KOPT-K1 (cell line): ENCODE results near the gene RIMKLA.

Experiments used
- H3K27ac ChIP-seq: fragments of 200-600 bp; sonication (generic); 2 replicates; pipeline ENCODE4 v1.5.1; 2016; ENCODE audit warnings: antibody characterized with exemption, mild to moderate bottlenecking, low read depth, low read length; ENCODE audit not compliant: poor library complexity, severe bottlenecking
- H3K36me3 ChIP-seq: fragments of 200-600 bp; sonication (generic); 2 replicates; pipeline ENCODE4 v1.5.1; 2017; ENCODE audit warnings: antibody characterized with exemption, mild to moderate bottlenecking, low read length, moderate library complexity; ENCODE audit not compliant: insufficient read depth
- H3K9me3 ChIP-seq: fragments of 200-600 bp; sonication (generic); 2 replicates; pipeline ENCODE4 v1.5.1; 2017; ENCODE audit warnings: antibody characterized with exemption, low read length, mild to moderate bottlenecking; ENCODE audit not compliant: insufficient read depth, poor library complexity, severe bottlenecking

Gene RIMKLA

DNA sequence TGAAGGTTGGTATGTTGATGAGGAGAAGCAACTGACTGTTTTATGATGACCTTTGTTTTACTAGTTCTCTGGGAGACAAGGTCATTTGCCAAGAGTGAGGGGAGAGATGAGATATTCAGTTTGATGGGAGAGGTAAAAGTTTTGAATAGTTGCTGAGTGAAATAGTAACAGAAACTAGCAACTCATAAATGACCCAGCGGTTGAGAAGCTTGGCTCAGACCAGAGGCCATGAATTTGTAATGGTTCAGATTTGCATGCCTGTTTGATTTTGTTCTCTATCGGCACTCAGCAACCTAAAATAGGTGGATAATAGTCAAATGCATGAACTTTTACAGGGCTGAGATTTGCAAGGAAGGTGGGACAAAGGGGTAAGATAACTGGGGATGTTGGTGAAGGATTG, 89.1 kb downstream of the RIMKLA start:
- Histone ChIP-seq H3K36me3 (no peaks in the 10 kb centered on the region), H3K9me3 (no peaks in the 10 kb centered on the region), H3K27ac (no peak overlapping the region)
